ENCODE data around the gene RBM14. TPM values are rescaled to one million over a fixed set of nuclear protein-coding genes. Genes with fewer than 3 reads are reported as not detected.

RBM14 gene
- total and polyA plus RNA-seq, 8 donors: 64.2 to 94.1 (median 88.3) TPM

DNA sequence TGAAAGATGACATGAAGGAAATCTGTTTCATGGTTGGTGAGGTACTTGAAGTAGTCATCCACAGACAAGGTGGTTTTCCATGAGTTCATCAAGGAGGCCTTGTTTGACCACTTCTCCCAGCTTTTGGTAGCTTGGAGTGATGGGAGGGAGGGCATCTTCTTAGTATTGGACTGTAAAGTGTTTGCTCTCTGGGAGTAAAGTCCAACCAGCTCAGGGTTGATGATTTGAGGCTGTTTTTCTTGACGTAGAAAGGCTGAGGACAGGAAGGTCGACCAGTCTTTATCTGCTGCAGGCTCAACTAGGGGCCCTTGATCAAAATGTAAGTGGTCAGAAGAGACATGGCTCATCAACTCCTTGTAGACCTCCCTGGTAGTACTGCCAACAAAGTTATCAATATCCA is 25.3 kb upstream of the RBM14 start:
- TF ChIP-seq, protein P1, sequence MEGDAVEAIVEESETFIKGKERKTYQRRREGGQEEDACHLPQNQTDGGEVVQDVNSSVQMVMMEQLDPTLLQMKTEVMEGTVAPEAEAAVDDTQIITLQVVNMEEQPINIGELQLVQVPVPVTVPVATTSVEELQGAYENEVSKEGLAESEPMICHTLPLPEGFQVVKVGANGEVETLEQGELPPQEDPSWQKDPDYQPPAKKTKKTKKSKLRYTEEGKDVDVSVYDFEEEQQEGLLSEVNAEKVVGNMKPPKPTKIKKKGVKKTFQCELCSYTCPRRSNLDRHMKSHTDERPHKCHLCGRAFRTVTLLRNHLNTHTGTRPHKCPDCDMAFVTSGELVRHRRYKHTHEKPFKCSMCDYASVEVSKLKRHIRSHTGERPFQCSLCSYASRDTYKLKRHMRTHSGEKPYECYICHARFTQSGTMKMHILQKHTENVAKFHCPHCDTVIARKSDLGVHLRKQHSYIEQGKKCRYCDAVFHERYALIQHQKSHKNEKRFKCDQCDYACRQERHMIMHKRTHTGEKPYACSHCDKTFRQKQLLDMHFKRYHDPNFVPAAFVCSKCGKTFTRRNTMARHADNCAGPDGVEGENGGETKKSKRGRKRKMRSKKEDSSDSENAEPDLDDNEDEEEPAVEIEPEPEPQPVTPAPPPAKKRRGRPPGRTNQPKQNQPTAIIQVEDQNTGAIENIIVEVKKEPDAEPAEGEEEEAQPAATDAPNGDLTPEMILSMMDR (IDR thresholded peaks at IDR 0.05): no peak
- ATAC-seq: no peak
- no peak for DNase-seq
- Histone ChIP-seq H3K27me3 (no peaks in the 10 kb centered on the region), H3K27ac (no peak overlapping the region), H3K4me3 (no peak overlapping the region), H3K36me3 (no peaks in the 10 kb centered on the region), H3K4me1 (peaks cover 17 to 35% of the 10 kb centered on the region in 2 donors), H3K9me3 (no peaks in the 10 kb centered on the region)
- intact Hi-C loops (cut with DNase I): no loop called here

DNA sequence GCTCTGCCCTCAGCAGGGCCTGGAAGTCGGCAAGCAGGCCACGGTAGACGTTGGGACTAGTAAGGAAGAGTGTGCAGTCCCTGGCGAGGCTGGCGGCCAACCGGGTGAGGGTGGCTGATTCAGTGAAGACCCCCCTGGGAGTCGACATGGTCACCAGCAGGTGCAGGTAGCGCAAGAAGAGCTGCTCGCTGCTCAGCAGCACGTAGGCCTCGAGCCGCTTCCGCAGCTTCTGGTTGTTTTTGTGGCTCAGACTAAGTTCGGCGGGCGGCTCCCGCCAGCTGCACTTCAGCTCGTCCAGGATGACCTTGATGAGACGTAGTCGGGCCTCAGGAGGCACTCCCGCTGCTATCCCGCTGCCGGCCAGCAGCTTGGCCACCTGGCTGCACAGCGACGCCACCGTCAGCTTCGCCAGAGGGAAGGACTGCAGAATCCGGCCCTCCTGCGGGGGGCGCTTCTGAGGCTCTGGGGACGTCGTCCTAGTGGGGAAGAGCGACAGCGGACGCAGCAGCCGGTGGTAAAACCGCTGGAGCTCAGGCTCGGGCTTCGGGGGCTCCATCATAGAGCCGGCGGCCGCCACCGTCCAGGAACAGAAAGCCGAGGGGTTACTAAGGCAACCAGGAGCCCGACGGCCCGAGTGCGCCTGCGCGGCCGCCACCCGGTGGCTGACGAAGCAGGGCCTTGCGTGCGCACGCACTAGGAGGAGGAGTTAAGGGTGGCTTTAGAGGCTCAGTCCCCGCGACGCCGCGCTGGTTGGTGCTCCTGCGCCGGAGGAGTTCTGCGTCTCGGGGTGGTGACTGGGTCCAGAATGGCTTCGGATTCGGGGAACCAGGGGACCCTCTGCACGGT is 23.8 kb upstream of the RBM14 start, which contains the start of the genes CCDC87 and CCS:
Gene CCDC87 (minus strand): TSS at position 607 of the 846 bp plus-strand sequence. CDS start 48 bp downstream, at position 559.
Gene CCS (plus strand): TSS at position 729 of the 846 bp plus-strand sequence. CDS start 77 bp downstream, at position 806.
- DNase-seq: peak; percentile 95 to 100 (median 98)
- intact Hi-C loops (cut with DNase I): no loop called here
- Histone ChIP-seq H3K27ac (peak within 1 kb of the TSS; percentile 69 to 89), H3K36me3 (no peaks in the 10 kb centered on the region), H3K4me1 (peaks cover 17 to 35% of the 10 kb centered on the region in 2 donors), H3K4me3 (peak within 1 kb of the TSS; percentile 60 to 68), H3K27me3 (no peaks in the 10 kb centered on the region), H3K9me3 (no peaks in the 10 kb centered on the region)
- ATAC-seq: peak; percentile 98
- TF ChIP-seq, protein P1 (IDR thresholded peaks at IDR 0.05): peak; percentile 48 to 59

DNA sequence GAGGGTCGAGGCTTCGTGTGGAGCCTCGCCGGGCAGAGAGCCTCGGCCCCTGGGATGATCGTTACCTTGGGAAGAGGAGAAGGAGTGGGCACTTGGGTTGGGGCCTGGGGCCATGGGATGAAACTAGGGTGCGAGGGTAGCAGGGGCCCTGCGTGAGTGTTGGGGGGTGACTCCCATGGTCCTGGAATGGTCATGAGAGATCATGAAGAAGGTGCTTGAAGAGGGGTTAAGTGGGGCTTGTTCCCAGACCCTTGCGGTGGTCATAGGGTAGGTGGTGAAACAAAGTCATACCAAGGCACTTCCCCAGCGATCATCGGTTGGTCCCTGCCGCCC is 23.2 kb upstream of the RBM14 start:
- ATAC-seq: peak; percentile 24
- peak overlapping the region; percentile 69 to 89 for H3K27ac ChIP-seq
- no peaks in the 10 kb centered on the region for H3K27me3 ChIP-seq
- TF ChIP-seq, protein P1 (IDR thresholded peaks at IDR 0.05): no peak
- H3K4me3 ChIP-seq: peak overlapping the region; percentile 60 to 68
- H3K36me3 ChIP-seq: no peaks in the 10 kb centered on the region
- no peaks in the 10 kb centered on the region for H3K9me3 ChIP-seq
- no peak for DNase-seq
- H3K4me1 ChIP-seq: peaks cover 17 to 35% of the 10 kb centered on the region in 2 donors
- intact Hi-C loops (cut with DNase I): no loop called here

DNA sequence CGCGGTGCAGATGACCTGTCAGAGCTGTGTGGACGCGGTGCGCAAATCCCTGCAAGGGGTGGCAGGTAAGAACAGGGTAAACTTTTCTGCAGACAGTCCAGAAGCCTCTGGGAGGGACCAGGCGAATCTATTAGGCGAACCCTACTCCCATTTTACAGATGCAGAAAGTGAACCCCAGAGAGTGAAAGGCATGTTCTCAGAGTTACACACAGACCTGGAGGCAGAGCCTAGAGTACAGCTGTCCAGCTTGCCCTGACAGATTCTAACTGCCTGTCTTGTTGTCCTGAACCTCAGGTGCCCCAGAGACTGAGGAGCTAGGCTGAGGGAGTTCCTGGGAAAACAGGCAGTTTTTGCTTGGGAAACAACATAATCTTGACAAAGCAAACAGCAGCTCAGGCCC is 22.8 kb upstream of the RBM14 start:
- peaks cover 17 to 35% of the 10 kb centered on the region in 2 donors for H3K4me1 ChIP-seq
- H3K4me3 ChIP-seq: peak overlapping the region; percentile 60 to 68
- H3K27me3 ChIP-seq: no peaks in the 10 kb centered on the region
- peak in 1 of 4 donors; percentile 49 for DNase-seq
- TF ChIP-seq, protein P1 (IDR thresholded peaks at IDR 0.05): no peak
- intact Hi-C loops (cut with DNase I): no loop called here
- no peak for ATAC-seq
- peak overlapping the region; percentile 69 to 89 for H3K27ac ChIP-seq
- no peaks in the 10 kb centered on the region for H3K36me3 ChIP-seq
- H3K9me3 ChIP-seq: no peaks in the 10 kb centered on the region

DNA sequence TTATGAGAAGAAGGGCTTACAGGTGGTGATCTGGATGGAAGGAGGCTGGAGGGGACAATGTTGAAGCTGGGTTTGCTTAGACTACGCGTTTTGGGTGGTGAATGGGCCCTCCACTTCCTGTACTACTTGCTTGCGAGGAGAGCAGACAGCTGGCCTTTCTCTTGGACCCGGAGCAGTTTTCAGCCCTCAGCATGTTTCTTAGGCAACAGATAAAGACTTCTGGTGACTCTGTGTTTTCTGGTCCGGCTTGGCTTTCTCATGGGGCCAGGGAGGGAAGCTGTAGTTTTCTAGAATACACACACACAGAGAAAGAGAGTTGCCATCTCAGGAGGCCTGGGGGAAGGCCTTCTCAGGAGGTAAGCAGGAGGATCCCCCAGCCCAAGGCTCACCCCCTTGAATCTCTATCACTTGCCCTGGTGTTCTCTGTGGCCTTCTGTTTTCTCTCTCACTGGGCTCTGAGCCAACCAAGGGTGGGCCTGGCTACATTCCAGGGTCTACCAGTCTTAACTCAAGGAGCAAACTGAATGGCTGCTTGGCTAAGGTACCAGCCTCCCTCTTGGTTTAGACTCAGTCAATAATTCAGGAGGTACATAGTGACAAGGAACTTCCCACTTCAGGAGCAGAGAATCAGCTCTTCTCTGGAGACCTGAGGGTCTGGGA is 21.1 kb upstream of the RBM14 start:
- Histone ChIP-seq H3K9me3 (no peaks in the 10 kb centered on the region), H3K36me3 (peaks cover 0 to 15% of the 10 kb centered on the region in 2 donors), H3K4me3 (no peak overlapping the region), H3K27me3 (no peaks in the 10 kb centered on the region), H3K27ac (peak overlapping the region; percentile 63 to 80), H3K4me1 (peaks cover 17 to 35% of the 10 kb centered on the region in 2 donors)
- DNase-seq (peak; percentile 4 to 93 (median 64)), ATAC-seq (peak; percentile 22)
- intact Hi-C loops (cut with DNase I): no loop called here
- TF ChIP-seq, protein P1 (IDR thresholded peaks at IDR 0.05): no peak

All from left lung (tissue), 10 donors.